Mesenteric fat pad (tissue), 1 donor: ENCODE results near the gene RAPGEF5. TPM values are rescaled to one million over a fixed set of nuclear protein-coding genes. Genes with fewer than 3 reads are reported as not detected.

Source experiments
- DNase-seq: peaks from one replicate; pipeline ENCODE4 v3.0.0-alpha.2; 2020; ENCODE audit warnings: low spot score
- total RNA-seq: library from RNA; stranded (reverse); fragmentation: NEBNext Ultra II Directional; extraction: Animal tissue kit (Norgen Biotek cat#: 25700); gene quantifications from one replicate; pipeline ENCODE4 v1.2.1, GENCODE V29; 2021
- donor health status: DM: yes; HTN: yes; CAD: no.

The RAPGEF5 gene
- total RNA-seq, 1 donor from 2014 or later, result 55.2 TPM

DNA sequence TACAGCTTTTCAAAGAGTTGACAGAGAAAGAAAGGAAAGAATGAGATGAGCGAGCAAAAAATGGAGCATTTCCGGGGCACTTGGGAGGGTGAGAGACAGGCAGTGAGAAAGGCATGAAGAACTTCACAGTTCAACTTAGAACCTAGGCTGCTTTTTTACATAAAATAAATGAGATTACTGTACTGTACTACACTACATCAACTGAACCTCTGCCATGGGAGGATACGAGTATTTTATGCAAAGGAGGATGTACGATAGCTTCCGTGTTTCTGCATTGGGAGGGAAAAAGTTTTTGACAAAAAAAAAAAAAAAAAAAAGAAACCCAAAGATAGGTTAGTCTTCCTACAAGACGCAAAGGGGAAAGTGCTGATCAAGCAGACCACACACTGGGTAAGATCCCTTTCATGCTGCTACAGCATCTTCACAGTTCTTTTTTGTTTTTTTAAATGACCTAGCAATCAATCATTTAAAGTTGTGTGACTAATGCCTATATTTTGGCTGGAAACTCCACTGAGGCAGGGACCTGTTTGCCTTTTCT is 88.0 kb downstream of the RAPGEF5 start:
- DNase-seq, result no peak

DNA sequence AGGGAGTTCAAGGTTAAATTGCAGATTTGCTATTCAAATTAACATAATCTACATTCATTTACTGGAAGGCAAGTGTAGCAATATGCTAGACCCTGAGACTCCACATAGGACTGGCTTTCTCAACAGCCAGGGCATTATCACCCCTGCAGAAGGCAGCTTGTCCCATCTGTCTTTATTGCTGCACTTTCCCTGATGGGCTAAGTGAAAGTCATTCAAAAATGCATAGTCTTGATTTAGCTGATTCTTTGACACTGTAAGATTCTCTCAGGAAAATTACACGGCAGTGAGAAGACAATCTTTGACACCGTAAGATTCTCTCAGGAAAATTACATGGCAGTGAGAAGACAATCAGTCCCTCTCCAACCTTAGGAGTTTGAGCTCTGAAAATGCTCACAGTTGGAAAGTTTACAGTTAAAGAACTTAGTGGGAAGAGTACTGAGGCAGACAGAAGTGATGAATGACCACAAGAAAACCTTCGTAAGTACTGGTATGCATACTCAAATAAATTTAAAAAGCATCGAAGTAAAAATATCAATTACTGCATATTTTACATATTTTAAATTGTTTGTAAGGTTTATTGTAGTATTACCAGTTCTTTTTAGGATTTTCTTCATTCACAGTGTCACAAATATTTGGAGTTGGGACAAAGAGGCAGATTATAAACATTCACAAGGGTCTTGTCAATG is 88.9 kb downstream of the RAPGEF5 start:
- DNase-seq, result no peak

- no peak for DNase-seq
Observed at GRCh38 chr7:22262538-22262937, 94.4 kb downstream of the RAPGEF5 start.

GRCh38 chr7:22256541-22257096 is 100.3 kb downstream of the RAPGEF5 start:
- no peak for DNase-seq

DNA sequence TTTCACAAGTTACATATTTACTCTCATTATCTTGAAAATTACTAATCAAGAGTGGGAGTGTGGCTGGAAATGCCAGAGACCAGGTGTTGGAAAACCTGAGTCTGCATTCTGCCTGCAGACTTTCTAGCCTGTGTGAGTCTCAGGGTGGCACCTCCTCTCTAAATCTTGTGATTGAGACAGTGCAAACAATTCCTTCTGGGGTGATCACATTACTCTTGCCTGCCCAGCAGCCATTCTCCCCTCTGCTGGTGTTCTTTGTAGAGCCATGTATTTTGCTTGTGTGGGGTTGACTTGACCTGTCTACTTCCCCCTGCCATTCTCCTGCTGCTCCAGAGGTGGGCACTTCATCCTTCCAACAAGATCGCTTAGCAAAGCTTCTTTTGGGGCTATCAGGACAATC is 101.1 kb downstream of the RAPGEF5 start:
- no peak for DNase-seq

DNA sequence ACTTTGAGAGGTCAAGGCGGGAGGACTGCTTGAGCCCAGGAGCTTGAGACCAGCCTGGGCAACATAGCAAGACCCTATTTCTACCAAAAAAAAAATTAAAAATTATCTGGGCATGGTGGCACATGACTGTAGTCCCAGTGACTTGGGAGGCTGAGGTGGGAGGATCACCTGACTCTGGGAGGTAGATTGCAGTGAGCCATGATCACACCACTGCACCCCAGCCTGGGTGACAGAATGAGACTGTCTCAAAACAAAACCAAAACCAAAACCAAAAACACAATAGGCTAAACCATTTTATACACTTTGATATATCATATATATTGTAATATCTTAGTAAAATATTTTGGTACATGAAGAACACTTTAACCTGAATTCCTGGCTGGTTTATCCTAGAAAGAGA is 101.6 kb downstream of the RAPGEF5 start:
- no peak for DNase-seq

GRCh38 chr7:22252936-22253536 is 103.9 kb downstream of the RAPGEF5 start:
- no peak for DNase-seq

DNA sequence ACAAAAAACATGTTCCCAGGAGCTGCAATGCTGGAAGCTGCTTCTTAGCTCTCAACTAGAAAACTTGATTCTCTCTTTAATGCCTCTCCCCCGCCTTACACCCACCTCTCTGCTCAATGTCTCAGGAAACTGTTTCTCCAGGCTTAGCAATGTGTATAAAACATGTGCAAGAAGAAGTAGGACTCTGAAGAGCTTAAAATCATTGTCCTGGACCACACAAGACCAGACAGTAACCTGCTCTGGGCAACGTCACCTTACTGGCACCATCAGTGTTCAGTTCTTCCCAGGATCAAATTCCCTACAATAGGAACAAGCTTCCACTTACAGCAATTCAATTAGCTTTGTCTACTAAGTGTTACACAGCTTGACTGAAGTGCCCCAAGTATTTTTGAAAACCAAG is 104.9 kb downstream of the RAPGEF5 start:
- DNase-seq, result no peak

- DNase-seq, result no peak
Observed at GRCh38 chr7:22251281-22251680, 105.7 kb downstream of the RAPGEF5 start.

- DNase-seq, result no peak
Observed at GRCh38 chr7:22250390-22250789, 106.6 kb downstream of the RAPGEF5 start.

- no peak for DNase-seq
Observed at GRCh38 chr7:22248111-22248809, 108.7 kb downstream of the RAPGEF5 start.

- DNase-seq, result no peak
Observed at GRCh38 chr7:22241805-22242390, 115.1 kb downstream of the RAPGEF5 start.

- DNase-seq, result no peak
Observed at GRCh38 chr7:22240904-22241571, 115.9 kb downstream of the RAPGEF5 start.

DNA sequence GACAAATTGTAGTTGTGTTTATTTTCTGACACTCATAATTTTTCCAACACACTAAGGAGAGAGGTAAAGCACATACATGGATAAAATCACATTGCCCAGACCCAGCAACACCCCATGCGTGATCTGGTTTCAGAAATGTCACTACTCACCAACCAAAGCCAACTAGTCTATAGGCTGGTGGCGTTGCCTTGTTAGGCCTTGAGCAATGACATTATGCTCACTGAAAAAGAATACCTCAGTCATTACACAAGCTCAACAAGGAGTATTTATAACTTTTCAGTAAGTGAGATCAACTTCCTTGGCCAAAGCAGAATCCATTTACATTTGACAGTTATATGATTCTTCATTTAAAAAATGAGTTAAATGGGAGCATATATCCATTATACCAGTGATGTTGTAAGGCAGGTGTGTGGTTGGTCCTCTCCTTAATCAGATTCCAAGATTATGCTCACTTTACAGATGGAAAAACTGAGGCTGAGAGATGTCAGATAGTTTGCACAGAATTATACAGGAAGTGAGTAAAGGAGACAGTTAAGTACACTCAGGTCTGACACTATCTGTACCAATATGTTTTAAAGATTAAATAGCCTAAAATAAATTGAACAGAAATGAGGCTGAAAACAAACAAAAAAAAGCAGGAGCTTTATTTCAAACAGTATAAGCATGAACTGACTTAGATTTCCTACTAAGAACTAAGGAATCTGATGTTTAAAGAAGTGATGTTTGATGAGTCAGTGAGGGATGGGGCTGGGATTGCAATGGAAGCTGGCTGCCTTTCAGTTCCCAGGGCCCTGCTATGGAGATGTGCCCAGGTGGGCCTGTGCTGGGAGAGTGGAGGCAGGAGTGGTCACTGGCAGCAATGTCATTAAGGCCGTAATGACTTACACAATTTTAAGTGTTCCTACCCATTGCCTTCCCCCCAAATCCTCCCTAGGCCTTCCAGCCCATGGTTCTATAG is 118.3 kb downstream of the RAPGEF5 start:
- DNase-seq, result no peak

- no peak for DNase-seq
Observed at GRCh38 chr7:22235134-22235533, 121.8 kb downstream of the RAPGEF5 start.

- DNase-seq, result no peak
Observed at GRCh38 chr7:22234227-22234626, 122.7 kb downstream of the RAPGEF5 start.

DNA sequence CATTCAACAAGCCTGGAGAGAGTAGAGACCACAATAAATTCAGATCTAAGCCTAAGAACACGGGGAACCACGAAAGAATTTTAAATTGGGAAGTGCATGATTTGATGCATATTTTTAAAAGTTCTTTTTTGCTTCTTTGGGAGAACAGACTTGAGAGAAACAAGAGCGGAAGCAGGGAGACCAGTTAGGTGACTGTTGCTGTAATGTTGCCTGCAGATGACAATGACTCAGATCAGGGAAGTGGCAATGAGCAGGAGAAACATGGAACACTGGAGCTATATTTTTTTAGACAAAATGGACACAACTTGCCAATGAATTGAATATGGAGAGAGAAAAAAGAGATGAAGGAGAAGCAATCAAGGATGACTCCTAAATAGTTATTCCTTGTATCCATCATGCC is 125.1 kb downstream of the RAPGEF5 start:
- no peak for DNase-seq

DNA sequence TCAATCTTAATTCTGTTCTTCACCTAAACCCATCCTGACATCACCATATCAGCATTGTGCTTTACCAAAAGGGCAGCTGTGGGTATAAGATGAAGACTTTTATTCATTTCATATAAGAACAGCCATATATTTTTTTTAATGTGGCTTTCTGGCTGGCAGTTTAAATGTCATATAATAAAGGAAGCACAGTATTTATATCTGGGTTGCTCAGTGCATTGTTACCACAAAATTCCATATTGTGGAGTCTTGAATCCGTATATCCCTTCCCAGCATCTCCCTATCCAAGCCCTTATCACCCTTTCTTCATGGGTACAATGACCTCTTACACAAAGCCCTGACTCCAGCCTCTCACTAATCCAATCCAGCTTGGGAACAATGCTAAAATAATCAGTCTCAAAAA is 125.8 kb downstream of the RAPGEF5 start:
- DNase-seq, result no peak

GRCh38 chr7:22230238-22230637 is 126.7 kb downstream of the RAPGEF5 start:
- no peak for DNase-seq

- no peak for DNase-seq
Observed at GRCh38 chr7:22229148-22229547, 127.8 kb downstream of the RAPGEF5 start.
